Esophagus squamous epithelium (tissue), 4 donors: ENCODE measurements around the gene SV2C.

Source experiments
- CTCF ChIP-seq, 6 experiments: fragments of 450-650 bp in 4 of 6; fragments of 200-600 bp in 2 of 6; sonication (generic) in 2 of 6; IDR thresholded peaks; one replicate each; pipeline ENCODE4 v1.5.1; 2016 to 2019; ENCODE audit warnings: antibody characterized with exemption in 6 of 6, mild to moderate bottlenecking in 4 of 6, moderate library complexity in 4 of 6
- POLR2A ChIP-seq, 4 donors: fragments of 450-650 bp; IDR thresholded peaks; one replicate each; pipeline ENCODE4 v1.6.1; 2017; ENCODE audit warnings: antibody characterized with exemption in 4 of 4, mild to moderate bottlenecking in 4 of 4, moderate library complexity in 3 of 4

- TF ChIP-seq CTCF (IDR thresholded peaks at IDR 0.05) (no peak), POLR2A (IDR thresholded peaks at IDR 0.05) (no peak)
Observed at GRCh38 chr5:76210946-76211345, 127.8 kb downstream of the SV2C start.
